ENCODE results near the gene RSKR.
"Not testable (repeated sequence)": the region's sequence is repeated elsewhere in the genome, so short reads cannot be mapped to it uniquely, and the experiment has no call there.

GRCh38 chr17:28576016-28576415, 38.0 kb downstream of the RSKR start:
- not testable (repeated sequence) for TF ChIP-seq CTCF, EZH2phosphoT487, EZH2 (IDR thresholded peaks at IDR 0.05)
